Measurements from ENCODE around the gene PRKCE.

The PRKCE gene

GRCh38 chr2:45732436-45732835 is 81.0 kb downstream of the PRKCE start:
- Histone ChIP-seq H3K9me3 (no peaks in the 10 kb centered on the region), H3K27ac (no peak overlapping the region), H3K27me3 (no peaks in the 10 kb centered on the region), H3K36me3 (no peaks in the 10 kb centered on the region), H3K4me1 (peaks cover 0 to 3% (median 0%) of the 10 kb centered on the region in 4 donors), H3K4me3 (no peak overlapping the region)
- intact Hi-C loops (cut with DNase I; ENCODE audit: low total_unique reads): no loop called here
- DNase-seq: no peak
- TF ChIP-seq CTCF (IDR thresholded peaks at IDR 0.05): no peak

GRCh38 chr2:45732946-45733345 is 81.5 kb downstream of the PRKCE start:
- peaks cover 0 to 6% (median 0%) of the 10 kb centered on the region in 4 donors for H3K4me1 ChIP-seq
- no peak for TF ChIP-seq CTCF (IDR thresholded peaks at IDR 0.05)
- DNase-seq: no peak
- H3K36me3 ChIP-seq: no peaks in the 10 kb centered on the region
- no peaks in the 10 kb centered on the region for H3K27me3 ChIP-seq
- intact Hi-C loops (cut with DNase I; ENCODE audit: low total_unique reads): no loop called here
- H3K9me3 ChIP-seq: no peaks in the 10 kb centered on the region
- no peak overlapping the region for H3K27ac ChIP-seq
- H3K4me3 ChIP-seq: no peak overlapping the region

GRCh38 chr2:45734336-45734735 is 82.9 kb downstream of the PRKCE start:
- DNase-seq: no peak
- Histone ChIP-seq H3K4me3 (no peak overlapping the region), H3K4me1 (peaks cover 0 to 6% (median 0%) of the 10 kb centered on the region in 4 donors), H3K27ac (no peak overlapping the region), H3K27me3 (no peaks in the 10 kb centered on the region), H3K36me3 (no peaks in the 10 kb centered on the region), H3K9me3 (no peaks in the 10 kb centered on the region)
- intact Hi-C loops (cut with DNase I; ENCODE audit: low total_unique reads): no loop called here
- TF ChIP-seq CTCF (IDR thresholded peaks at IDR 0.05): no peak

GRCh38 chr2:45734952-45735351 is 83.5 kb downstream of the PRKCE start:
- intact Hi-C loops (cut with DNase I; ENCODE audit: low total_unique reads): no loop called here
- H3K9me3 ChIP-seq: no peaks in the 10 kb centered on the region
- no peaks in the 10 kb centered on the region for H3K36me3 ChIP-seq
- H3K27me3 ChIP-seq: no peaks in the 10 kb centered on the region
- H3K4me3 ChIP-seq: no peak overlapping the region
- DNase-seq: no peak
- no peak for TF ChIP-seq CTCF (IDR thresholded peaks at IDR 0.05)
- H3K4me1 ChIP-seq: peaks cover 0 to 6% (median 0%) of the 10 kb centered on the region in 4 donors
- H3K27ac ChIP-seq: no peak overlapping the region

- Histone ChIP-seq H3K27me3 (no peaks in the 10 kb centered on the region), H3K36me3 (no peaks in the 10 kb centered on the region), H3K4me1 (peaks cover 0 to 11% (median 0%) of the 10 kb centered on the region in 4 donors), H3K27ac (no peak overlapping the region), H3K4me3 (no peak overlapping the region), H3K9me3 (no peaks in the 10 kb centered on the region)
- TF ChIP-seq CTCF (IDR thresholded peaks at IDR 0.05): no peak
- no peak for DNase-seq
- intact Hi-C loops (cut with DNase I; ENCODE audit: low total_unique reads): no loop called here
These were observed 85.6 kb downstream of the PRKCE start for GRCh38 chr2:45736757-45737704.
